A549 (cell line): Measurements from ENCODE around the gene SLX9. TPM values are rescaled to one million over a fixed set of nuclear protein-coding genes. Genes with fewer than 3 reads are reported as not detected.

Experiments used
- ATAC-seq, 2 experiments: fragments of 200-7000 bp in 1 of 2; fragments of >200 bp in 1 of 2; cut with Nextera tagmentation in 1 of 2; cut with Tn5 transposase in 1 of 2; 3 replicates each; pipeline versions ENCODE4 v1.8.0 to v1.9.1; 2018 to 2020; ENCODE audit warnings: mild to moderate bottlenecking in 1 of 2, moderate library complexity in 1 of 2
- CTCF ChIA-PET: fragments of 300-600 bp; sonication (Branson Sonifier 250); formaldehyde crosslinking; extraction: SDS; loops from one replicate; lab custom pipeline; 2021; ENCODE audit warnings: antibody characterized with exemption, inconsistent platforms; lab: Yijun Ruan, JAX
- POLR2A ChIA-PET: fragments of 350-600 bp; formaldehyde crosslinking; extraction: SDS; loops from one replicate; lab custom pipeline; 2021; ENCODE audit warnings: antibody characterized with exemption, inconsistent platforms; lab: Yijun Ruan, JAX
- DNase-seq, 2 experiments: peaks; one replicate each; pipeline versions ENCODE4 v3.0.0 to v3.0.0-alpha.2; 2011 to 2016; ENCODE audit warnings: low read depth in 1 of 2, low spot score in 1 of 2
- FAIRE-seq: peaks from 2 replicates; lab custom pipeline; 2011; peaks lifted over from hg19 to GRCh38; lab: Jason Lieb, UNC
- H3K27ac ChIP-seq, 2 experiments: fragments of >200 bp; sonication (Bioruptor Twin); formaldehyde crosslinking; 3 replicates each; pipeline ENCODE4 v1.5.1; 2016 to 2017
- H3K4me1 ChIP-seq: fragments of >200 bp; sonication (Bioruptor Twin); formaldehyde crosslinking; 3 replicates; pipeline ENCODE4 v1.6.1; 2016
- H3K4me2 ChIP-seq: fragments of >200 bp; sonication (Bioruptor Twin); formaldehyde crosslinking; 3 replicates; pipeline ENCODE4 v1.6.1; 2016
- H3K4me3 ChIP-seq: fragments of >200 bp; sonication (Bioruptor Twin); formaldehyde crosslinking; 3 replicates; pipeline ENCODE4 v1.5.1; 2016
- H3K9me3 ChIP-seq: fragments of >200 bp; sonication (Bioruptor Twin); formaldehyde crosslinking; 3 replicates; pipeline ENCODE4 v1.6.1; 2016
- CEBPB ChIP-seq, 2 experiments: fragments of >200 bp in 1 of 2; sonication (Bioruptor Twin) in 1 of 2; formaldehyde crosslinking in 1 of 2; IDR thresholded peaks; 2 replicates each; pipeline ENCODE4 v1.6.1; 2012 to 2016
- CHD2 ChIP-seq: fragments of 150-350 bp; IDR thresholded peaks from 2 replicates; pipeline ENCODE4 v1.6.1; 2014; ENCODE audit warnings: low read length; ENCODE audit not compliant: partially characterized antibody
- EHF ChIP-seq: fragments of 250-450 bp; sonication (Bioruptor Pico); IDR thresholded peaks from 2 replicates; pipeline ENCODE4 v1.5.0; 2020; ENCODE audit warnings: mild to moderate bottlenecking
- FOXS1 ChIP-seq: fragments of 250-450 bp; sonication (Bioruptor Pico); IDR thresholded peaks from 2 replicates; pipeline ENCODE4 v1.5.0; 2020; ENCODE audit warnings: mild to moderate bottlenecking, moderate library complexity
- HOXB13 ChIP-seq: fragments of 250-450 bp; sonication (Bioruptor Pico); IDR thresholded peaks from 2 replicates; pipeline ENCODE4 v1.5.0; 2020; ENCODE audit warnings: low read depth, mild to moderate bottlenecking, moderate library complexity
- KDM1A ChIP-seq: fragments of 200-600 bp; sonication (generic); IDR thresholded peaks from 2 replicates; pipeline ENCODE4 v1.6.1; 2016; ENCODE audit warnings: low read depth, mild to moderate bottlenecking
- REST ChIP-seq: fragments of 200-600 bp; sonication (generic); IDR thresholded peaks from 2 replicates; pipeline ENCODE4 v1.6.1; 2016; ENCODE audit warnings: antibody characterized with exemption, mild to moderate bottlenecking, moderate library complexity
- WGBS: methylation state at CpG from one replicate; pipeline ENCODE4 v1.1.6; 2017; ENCODE audit errors: missing lambda C conversion rate; 5-methylcytosine and 5-hydroxymethylcytosine counted together
- polyA plus RNA-seq, 4 experiments: library from polyadenylated mRNA; depleted of rRNA in 3 of 4; stranded (reverse); fragments of >200 nt; fragmentation: RNase III in 1 of 4; extraction: RNeasy Plus Mini Kit Qiagen cat#74134 plus additional on column Dnase treatment in 1 of 4; gene quantifications; 2 replicates in 3 of 4; 3 replicates in 1 of 4; pipeline ENCODE4 v1.2.3, GENCODE V29; 2011 to 2017
- TF ChIP-seq, protein P1 (sequence below): fragments of 250-450 bp; sonication (Bioruptor Pico); IDR thresholded peaks from 2 replicates; pipeline ENCODE4 v1.5.0; 2021; ENCODE audit warnings: mild to moderate bottlenecking, moderate library complexity, borderline replicate concordance

Gene SLX9
- polyA plus RNA-seq, 2 of the 4 experiments (the other 2 are of a cell fraction): 26.9 to 40.6 TPM

GRCh38 chr21:44952116-44952928 is 12.5 kb downstream of the SLX9 start (continued):
- TF ChIP-seq REST (no peak), CHD2 (no peak)

DNA sequence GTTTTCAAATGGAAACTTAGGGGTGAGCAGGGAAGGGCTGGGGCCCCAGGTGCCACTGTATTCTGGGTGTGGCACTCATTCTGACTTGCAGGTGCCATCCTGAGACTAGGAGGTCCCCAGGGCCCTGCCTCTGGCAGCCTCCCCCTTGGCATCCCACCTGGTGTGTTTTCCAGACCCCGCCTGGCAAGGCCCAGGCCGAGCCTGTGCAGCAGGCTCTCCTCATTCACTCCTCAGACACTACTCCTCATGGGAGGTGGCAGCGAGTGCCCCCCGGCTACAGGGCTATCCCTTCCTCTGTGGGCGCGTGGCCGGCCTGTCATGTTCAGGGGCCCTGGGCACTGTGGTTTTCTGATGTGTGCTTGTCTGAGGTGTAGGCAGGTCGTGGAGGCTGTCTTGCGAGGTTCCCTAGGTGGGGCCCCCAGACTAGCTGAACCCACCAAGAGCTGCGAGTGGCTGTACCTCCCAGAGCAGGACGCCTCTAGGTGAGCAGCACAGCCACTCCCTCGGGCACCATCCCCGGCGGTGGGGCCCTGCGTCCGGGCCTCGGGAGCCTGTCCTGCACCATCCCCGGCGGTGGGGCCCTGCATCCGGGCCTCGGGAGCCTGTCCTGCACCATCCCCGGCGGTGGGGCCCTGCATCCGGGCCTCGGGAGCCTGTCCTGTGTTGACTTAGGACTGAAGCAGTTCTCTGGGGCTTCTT is 13.2 kb downstream of the SLX9 start:
- no peak overlapping the region for H3K4me2 ChIP-seq
- ChIA-PET CTCF (interaction anchor here (0.8 to 14.2 kb wide), 7 partner anchors 8 to 187 kb away, joined by 3 to 224 read pairs (median 4); no protein-coding TSS in a partner anchor), POLR2A (no interaction called here)
- ATAC-seq (no peak), FAIRE-seq (no peak), DNase-seq (no peak)
- whole genome bisulfite sequencing: 100% methylated on average over 1 of the region's 25 CpGs
- peaks cover 17% of the 10 kb centered on the region for H3K4me1 ChIP-seq
- H3K4me3 ChIP-seq: no peak overlapping the region
- no peaks in the 10 kb centered on the region for H3K9me3 ChIP-seq
- no peak overlapping the region for H3K27ac ChIP-seq
- TF ChIP-seq CEBPB (IDR thresholded peaks at IDR 0.05) (no peak), REST (no peak)
- TF ChIP-seq, protein P1, sequence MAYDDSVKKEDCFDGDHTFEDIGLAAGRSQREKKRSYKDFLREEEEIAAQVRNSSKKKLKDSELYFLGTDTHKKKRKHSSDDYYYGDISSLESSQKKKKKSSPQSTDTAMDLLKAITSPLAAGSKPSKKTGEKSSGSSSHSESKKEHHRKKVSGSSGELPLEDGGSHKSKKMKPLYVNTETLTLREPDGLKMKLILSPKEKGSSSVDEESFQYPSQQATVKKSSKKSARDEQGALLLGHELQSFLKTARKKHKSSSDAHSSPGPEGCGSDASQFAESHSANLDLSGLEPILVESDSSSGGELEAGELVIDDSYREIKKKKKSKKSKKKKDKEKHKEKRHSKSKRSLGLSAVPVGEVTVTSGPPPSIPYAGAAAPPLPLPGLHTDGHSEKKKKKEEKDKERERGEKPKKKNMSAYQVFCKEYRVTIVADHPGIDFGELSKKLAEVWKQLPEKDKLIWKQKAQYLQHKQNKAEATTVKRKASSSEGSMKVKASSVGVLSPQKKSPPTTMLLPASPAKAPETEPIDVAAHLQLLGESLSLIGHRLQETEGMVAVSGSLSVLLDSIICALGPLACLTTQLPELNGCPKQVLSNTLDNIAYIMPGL (CRISPR knock-in tag): no peak

DNA sequence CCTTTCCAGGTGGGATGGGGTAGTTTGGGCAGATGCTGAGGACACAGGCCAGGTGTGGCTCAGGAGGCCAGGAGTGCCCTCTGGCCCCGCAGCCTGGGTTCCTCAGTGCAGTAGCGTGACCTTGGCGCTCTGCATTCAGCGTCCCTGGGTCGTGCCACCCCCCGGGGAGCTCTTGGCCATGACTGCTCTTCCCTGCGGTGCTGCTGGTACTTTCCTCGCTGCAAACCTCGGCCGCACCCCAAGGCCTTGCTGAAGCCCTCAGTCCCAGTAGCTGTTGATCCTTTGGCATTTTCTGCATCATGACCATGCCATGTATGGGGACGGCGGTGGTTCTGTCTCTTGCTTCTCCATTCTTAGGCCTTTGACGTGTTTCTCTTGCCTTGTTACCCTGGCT is 13.8 kb downstream of the SLX9 start:
- no peak for ATAC-seq

More for the DNA sequence above, 13.8 kb downstream of the SLX9 start:
- TF ChIP-seq HOXB13 (CRISPR knock-in tag): no peak
- TF ChIP-seq EHF (CRISPR knock-in tag): no peak
- no peak for TF ChIP-seq KDM1A
- TF ChIP-seq FOXS1 (CRISPR knock-in tag): no peak
- Histone ChIP-seq H3K27ac (no peak overlapping the region), H3K4me2 (no peak overlapping the region), H3K4me1 (peaks cover 11% of the 10 kb centered on the region; the same call in 2 of the 3 replicates), H3K4me3 (no peak overlapping the region), H3K9me3 (no peaks in the 10 kb centered on the region)
- POLR2A ChIA-PET: no interaction called here
- FAIRE-seq (no peak), DNase-seq (no peak)
- CTCF ChIA-PET: interaction anchor here (0.9 to 14.2 kb wide), 5 partner anchors 8 to 186 kb away, joined by 3 to 224 read pairs (median 4); no protein-coding TSS in a partner anchor
- 96% methylated on average over 13 of the region's 13 CpGs for WGBS
